ENCODE measurements around the gene TYW1B. TPM values are rescaled to one million over a fixed set of nuclear protein-coding genes. Genes with fewer than 3 reads are reported as not detected.
"Not testable (repeated sequence)": the region's sequence is repeated elsewhere in the genome, so short reads cannot be mapped to it uniquely, and the experiment has no call there.

The TYW1B gene
- total RNA-seq, 1 experiment from 2014 or later, result 5.5 TPM

GRCh38 chr7:72730815-72731214 lies 97.2 kb downstream of the TYW1B start:
- H4K91ac ChIP-seq (ENCODE audit: insufficient read length, low read depth, low read length); H2BK15ac ChIP-seq (ENCODE audit: low read depth, low read length); H3K27ac ChIP-seq (ENCODE audit: insufficient read length, low read depth, low read length); H3K14ac ChIP-seq (ENCODE audit: insufficient read depth, low read length); H2BK120ac ChIP-seq (ENCODE audit: low read depth, low read length, poor library complexity, severe bottlenecking); H4K8ac ChIP-seq (replicated peaks; ENCODE audit: insufficient read length, low read depth, low read length); H3K4me3 Mint-ChIP-seq; H3K27me3 ChIP-seq (ENCODE audit: insufficient read depth, low read length); H2AFZ ChIP-seq (ENCODE audit: low read length); H3K23ac ChIP-seq (ENCODE audit: insufficient read length, low read depth, low read length); H4K5ac ChIP-seq (ENCODE audit: insufficient read length, low read depth, low read length); DNase-seq; H3K4me1 Mint-ChIP-seq; H3K4me1 ChIP-seq (ENCODE audit: insufficient read depth, low read length); H2BK5ac ChIP-seq (ENCODE audit: insufficient read length, low read length); H3K27me3 Mint-ChIP-seq (ENCODE audit: low read depth); H3K4ac ChIP-seq (ENCODE audit: low read depth, low read length); H3K23me2 ChIP-seq (ENCODE audit: insufficient read length, low read depth, low read length, poor library complexity, severe bottlenecking); H3K79me1 ChIP-seq (ENCODE audit: insufficient read depth, low read depth, low read length, poor library complexity, severe bottlenecking); H3K4me2 ChIP-seq (ENCODE audit: insufficient read depth, insufficient read length, low read length); H3K79me2 ChIP-seq (ENCODE audit: insufficient read depth, low read length); H4K20me1 ChIP-seq (ENCODE audit: control insufficient read depth, insufficient read depth, insufficient read length); H3K9me3 ChIP-seq (ENCODE audit: control insufficient read depth, low read depth, low read length); H2AK5ac ChIP-seq (ENCODE audit: insufficient read length, low read length); H2BK20ac ChIP-seq (ENCODE audit: low read depth, low read length, poor library complexity, severe bottlenecking); H2BK12ac ChIP-seq (ENCODE audit: insufficient read length, low read depth, low read length); H3K27ac Mint-ChIP-seq; H3K9ac ChIP-seq (ENCODE audit: extremely low read depth, insufficient read length, low read length); H3K56ac ChIP-seq (ENCODE audit: insufficient read length, low read depth, low read length); H3K18ac ChIP-seq (ENCODE audit: insufficient read length, low read depth, low read length); H3T11ph ChIP-seq (ENCODE audit: low read length): not testable (repeated sequence)
- no CpG with 5 or more reads among the region's 2 CpGs for WGBS (ENCODE audit: extremely low coverage, insufficient read length, low lambda C conversion rate)
- Mint-ChIP-seq H3K9me3 (peaks cover 32 to 47% of the 10 kb centered on the region in 2 experiments), H3K36me3 (ENCODE audit: insufficient read depth in 1 of 3, low read depth in 3 of 3) (peaks cover 34 to 56% (median 55%) of the 10 kb centered on the region in 3 experiments)

- peaks cover 34 to 58% (median 54%) of the 10 kb centered on the region in 3 experiments for H3K36me3 Mint-ChIP-seq (ENCODE audit: insufficient read depth in 1 of 3, low read depth in 3 of 3)
- H3K4ac ChIP-seq (ENCODE audit: low read depth, low read length); H4K8ac ChIP-seq (replicated peaks; ENCODE audit: insufficient read length, low read depth, low read length); DNase-seq; H2AFZ ChIP-seq (ENCODE audit: low read length); H3K56ac ChIP-seq (ENCODE audit: insufficient read length, low read depth, low read length); H3K18ac ChIP-seq (ENCODE audit: insufficient read length, low read depth, low read length); H2AK5ac ChIP-seq (ENCODE audit: insufficient read length, low read length); H3K9me3 ChIP-seq (ENCODE audit: control insufficient read depth, low read depth, low read length); H4K5ac ChIP-seq (ENCODE audit: insufficient read length, low read depth, low read length); H3K27me3 ChIP-seq (ENCODE audit: insufficient read depth, low read length); H3K4me2 ChIP-seq (ENCODE audit: insufficient read depth, insufficient read length, low read length); H2BK5ac ChIP-seq (ENCODE audit: insufficient read length, low read length); H3K23ac ChIP-seq (ENCODE audit: insufficient read length, low read depth, low read length); H3K79me2 ChIP-seq (ENCODE audit: insufficient read depth, low read length); H3K4me3 Mint-ChIP-seq; H4K91ac ChIP-seq (ENCODE audit: insufficient read length, low read depth, low read length); H3K79me1 ChIP-seq (ENCODE audit: insufficient read depth, low read depth, low read length, poor library complexity, severe bottlenecking); H3K9ac ChIP-seq (ENCODE audit: extremely low read depth, insufficient read length, low read length); H3T11ph ChIP-seq (ENCODE audit: low read length); H2BK120ac ChIP-seq (ENCODE audit: low read depth, low read length, poor library complexity, severe bottlenecking); H3K27me3 Mint-ChIP-seq (ENCODE audit: low read depth); H4K20me1 ChIP-seq (ENCODE audit: control insufficient read depth, insufficient read depth, insufficient read length); H2BK12ac ChIP-seq (ENCODE audit: insufficient read length, low read depth, low read length); H3K27ac ChIP-seq (ENCODE audit: insufficient read length, low read depth, low read length); H3K14ac ChIP-seq (ENCODE audit: insufficient read depth, low read length); H2BK20ac ChIP-seq (ENCODE audit: low read depth, low read length, poor library complexity, severe bottlenecking); H3K4me1 ChIP-seq (ENCODE audit: insufficient read depth, low read length); H3K23me2 ChIP-seq (ENCODE audit: insufficient read length, low read depth, low read length, poor library complexity, severe bottlenecking); H2BK15ac ChIP-seq (ENCODE audit: low read depth, low read length): not testable (repeated sequence)
- peaks cover 30 to 46% of the 10 kb centered on the region in 2 experiments for H3K9me3 Mint-ChIP-seq
- no CpG with 5 or more reads among the region's 2 CpGs for whole genome bisulfite sequencing (ENCODE audit: extremely low coverage, insufficient read length, low lambda C conversion rate)
- H3K4me1 Mint-ChIP-seq, result peaks cover 7 to 12% of the 10 kb centered on the region in 2 experiments
- peak overlapping the region in 1 of 3 experiments; percentile 39; a peak in 2 of 7 replicates for H3K27ac Mint-ChIP-seq
Observed at GRCh38 chr7:72730384-72730783, 97.6 kb downstream of the TYW1B start.

All from H9 (cell line).